H1 (cell line): ENCODE results near the gene JAKMIP2. TPM values are rescaled to one million over a fixed set of nuclear protein-coding genes. Genes with fewer than 3 reads are reported as not detected.

Source experiments
- CTCF ChIA-PET: fragments of 300-600 bp; sonication (Branson Sonifier 250); formaldehyde crosslinking; loops from one replicate; lab custom pipeline; 2021; ENCODE audit not compliant: partially characterized antibody; lab: Charles Lee
- POLR2A ChIA-PET: fragments of 300-600 bp; sonication (Branson Sonifier 250); formaldehyde crosslinking; loops from one replicate; lab custom pipeline; 2021; ENCODE audit warnings: inconsistent platforms; ENCODE audit not compliant: partially characterized antibody; lab: Charles Lee
- DNase-seq, 2 experiments: peaks; one replicate each; pipeline versions ENCODE4 v3.0.0 to v3.0.0-alpha.2; 2010 to 2022; ENCODE audit warnings: low spot score in 2 of 2, low read depth in 1 of 2, mixed read lengths in 1 of 2
- FAIRE-seq: peaks from 2 replicates; lab custom pipeline; 2011; peaks lifted over from hg19 to GRCh38; lab: Jason Lieb, UNC
- H2AFZ ChIP-seq: 2 replicates; pipeline ENCODE4 v1.8.1; 2012; ENCODE audit warnings: low read length, inconsistent platforms
- H2AK5ac ChIP-seq: 2 replicates; pipeline ENCODE4 v1.6.1; 2013; ENCODE audit warnings: low read depth, low read length
- H2BK120ac ChIP-seq: replicated peaks from 2 replicates; pipeline ENCODE3; 2013; ENCODE audit warnings: low read depth, low read length, inconsistent platforms
- H2BK12ac ChIP-seq: 2 replicates; pipeline ENCODE4 v1.6.1; 2013; ENCODE audit warnings: low read depth, low read length
- H2BK15ac ChIP-seq: 2 replicates; pipeline ENCODE4 v1.6.1; 2013; ENCODE audit warnings: low read length
- H2BK20ac ChIP-seq: 2 replicates; pipeline ENCODE4 v1.6.1; 2013; ENCODE audit warnings: low read length
- H2BK5ac ChIP-seq: 2 replicates; pipeline ENCODE4 v1.6.1; 2013; ENCODE audit warnings: low read depth, low read length
- H3K14ac ChIP-seq: 2 replicates; pipeline ENCODE4 v1.6.1; 2013; ENCODE audit warnings: inconsistent platforms; ENCODE audit not compliant: insufficient read length
- H3K18ac ChIP-seq: 2 replicates; pipeline ENCODE4 v1.6.1; 2013; ENCODE audit warnings: low read length; ENCODE audit errors: extremely low read depth
- H3K23ac ChIP-seq: 2 replicates; pipeline ENCODE4 v1.6.1; 2013; ENCODE audit warnings: inconsistent platforms; ENCODE audit not compliant: insufficient read length
- H3K23me2 ChIP-seq: 2 replicates; pipeline ENCODE4 v1.6.1; 2013; ENCODE audit warnings: low read depth, low read length
- H3K27ac ChIP-seq: 2 replicates; pipeline ENCODE4 v1.6.1; 2011; ENCODE audit warnings: low read depth, low read length, inconsistent platforms
- H3K27me3 ChIP-seq, 4 experiments: replicated peaks in 1 of 4; 1 replicate in 1 of 4; 2 replicates in 3 of 4; pipeline versions ENCODE4 v1.6.1 to v1.8.1; 2011 to 2013; ENCODE audit warnings: low read length in 3 of 4, mild to moderate bottlenecking in 3 of 4, inconsistent platforms in 2 of 4, mixed read lengths in 2 of 4, moderate library complexity in 1 of 4; ENCODE audit not compliant: control insufficient read depth in 3 of 4, insufficient read depth in 3 of 4; ENCODE audit errors: extremely low read depth in 1 of 4
- H3K36me3 ChIP-seq, 4 experiments: 2 replicates each; pipeline versions ENCODE4 v1.6.1 to v1.8.1; 2011 to 2013; ENCODE audit warnings: mild to moderate bottlenecking in 4 of 4, low read length in 3 of 4, moderate library complexity in 2 of 4, control low read depth in 1 of 4, inconsistent platforms in 1 of 4; ENCODE audit not compliant: insufficient read depth in 4 of 4, control insufficient read depth in 2 of 4
- H3K4ac ChIP-seq: replicated peaks from 2 replicates; pipeline ENCODE3; 2013; ENCODE audit warnings: low read length, low read depth, mixed read lengths, inconsistent platforms; ENCODE audit not compliant: insufficient read length
- H3K4me1 ChIP-seq, 4 experiments: replicated peaks in 1 of 4; 1 replicate in 1 of 4; 2 replicates in 3 of 4; pipeline versions ENCODE4 v1.6.1 to v1.8.1; 2011 to 2013; ENCODE audit warnings: low read length in 3 of 4, inconsistent platforms in 2 of 4, mixed read lengths in 1 of 4; ENCODE audit not compliant: insufficient read depth in 4 of 4, control insufficient read depth in 3 of 4
- H3K4me2 ChIP-seq, 2 experiments: 2 replicates each; pipeline versions ENCODE4 v1.6.1 to v1.8.1; 2011 to 2013; ENCODE audit warnings: low read depth in 2 of 2, low read length in 2 of 2, control low read depth in 1 of 2, inconsistent platforms in 1 of 2, mild to moderate bottlenecking in 1 of 2; ENCODE audit not compliant: insufficient read depth in 1 of 2
- H3K4me3 ChIP-seq, 4 experiments: fragments of 200-600, 300-600 bp in 1 of 4; sonication (generic), shearing (Covaris generic), sonication (Bioruptor Twin) in 1 of 4; 2 replicates each; pipeline versions ENCODE4 v1.5.1 to v1.8.1; 2011 to 2016; ENCODE audit warnings: low read length in 4 of 4, low read depth in 3 of 4, control low read depth in 2 of 4, inconsistent platforms in 2 of 4, mild to moderate bottlenecking in 2 of 4, mixed read lengths in 1 of 4, moderate library complexity in 1 of 4; ENCODE audit not compliant: insufficient read depth in 2 of 4; ENCODE audit errors: extremely low read depth in 1 of 4
- H3K56ac ChIP-seq: replicated peaks from 2 replicates; pipeline ENCODE3; 2013; ENCODE audit warnings: low read depth, mild to moderate bottlenecking, mixed read lengths, low read length, inconsistent platforms; ENCODE audit not compliant: insufficient read length
- H3K79me1 ChIP-seq: 2 replicates; pipeline ENCODE4 v1.6.1; 2013; ENCODE audit warnings: low read depth, low read length, control low read depth
- H3K79me2 ChIP-seq, 2 experiments: 2 replicates each; pipeline versions ENCODE4 v1.6.1 to v1.8.1; 2012 to 2013; ENCODE audit warnings: low read length in 2 of 2, mild to moderate bottlenecking in 2 of 2, inconsistent platforms in 1 of 2; ENCODE audit not compliant: insufficient read depth in 2 of 2, control insufficient read depth in 1 of 2
- H3K9ac ChIP-seq, 4 experiments: replicated peaks in 1 of 4; 1 replicate in 1 of 4; 2 replicates in 3 of 4; pipeline versions ENCODE4 v1.6.1 to v1.8.1; 2011 to 2013; ENCODE audit warnings: low read depth in 3 of 4, low read length in 3 of 4, control low read depth in 2 of 4, mild to moderate bottlenecking in 2 of 4, moderate library complexity in 2 of 4, inconsistent platforms in 1 of 4; ENCODE audit errors: extremely low read depth in 1 of 4
- H3K9me3 ChIP-seq, 2 experiments: 2 replicates each; pipeline versions ENCODE4 v1.6.1 to v1.8.1; 2012 to 2013; ENCODE audit warnings: mild to moderate bottlenecking in 2 of 2, moderate library complexity in 2 of 2, control low read depth in 1 of 2, inconsistent platforms in 1 of 2, low read depth in 1 of 2, low read length in 1 of 2, mixed read lengths in 1 of 2; ENCODE audit not compliant: insufficient read depth in 2 of 2
- H4K20me1 ChIP-seq, 2 experiments: replicated peaks in 1 of 2; 2 replicates each; pipeline versions ENCODE3 to v1.8.1; 2011 to 2013; ENCODE audit warnings: inconsistent platforms in 2 of 2, low read length in 2 of 2, mild to moderate bottlenecking in 1 of 2; ENCODE audit not compliant: insufficient read depth in 2 of 2, control insufficient read depth in 1 of 2
- H4K5ac ChIP-seq: 2 replicates; pipeline ENCODE4 v1.6.1; 2013; ENCODE audit warnings: low read length, low read depth, mixed read lengths, inconsistent platforms; ENCODE audit not compliant: insufficient read length
- H4K8ac ChIP-seq: 2 replicates; pipeline ENCODE4 v1.8.0; 2013; ENCODE audit warnings: mild to moderate bottlenecking, moderate library complexity, low read length, inconsistent platforms; ENCODE audit not compliant: insufficient read depth; ENCODE audit errors: extremely low read depth
- H4K91ac ChIP-seq: replicated peaks from 2 replicates; pipeline ENCODE3; 2013; ENCODE audit warnings: low read length, mixed read lengths, inconsistent platforms; ENCODE audit not compliant: insufficient read length
- BACH1 ChIP-seq: IDR thresholded peaks from 2 replicates; pipeline ENCODE4 v1.6.1; 2012; ENCODE audit warnings: low read length, improper control_type of control experiment
- CBX8 ChIP-seq: fragments of 300-800, 300-1000 bp; sonication (generic); IDR thresholded peaks from 2 replicates; pipeline ENCODE4 v1.7.1; 2016; ENCODE audit warnings: low read depth, low read length, borderline replicate concordance
- EGR1 ChIP-seq: IDR thresholded peaks from 2 replicates; pipeline ENCODE4 v1.6.1; 2011; ENCODE audit warnings: low read depth, low read length, borderline replicate concordance
- EZH2 ChIP-seq: fragments of 200-600 bp; sonication (generic); IDR thresholded peaks from 2 replicates; pipeline ENCODE4 v1.7.1; 2012; ENCODE audit warnings: low read depth, mild to moderate bottlenecking, moderate library complexity, low read length, inconsistent platforms; ENCODE audit not compliant: severe bottlenecking
- HDAC2 ChIP-seq, 2 experiments: fragments of 300-600 bp in 1 of 2; sonication (generic) in 1 of 2; IDR thresholded peaks; 2 replicates each; pipeline ENCODE4 v1.6.1; 2011 to 2012; ENCODE audit warnings: low read depth in 2 of 2, low read length in 2 of 2, mild to moderate bottlenecking in 2 of 2, moderate library complexity in 2 of 2, borderline replicate concordance in 1 of 2, inconsistent platforms in 1 of 2
- JUND ChIP-seq: IDR thresholded peaks from 2 replicates; pipeline ENCODE4 v1.6.1; 2011; ENCODE audit warnings: mild to moderate bottlenecking, improper control_type of control experiment, low read length
- KDM4A ChIP-seq: IDR thresholded peaks from one replicate; pipeline ENCODE4 v1.7.1; 2012; ENCODE audit warnings: low read depth, mild to moderate bottlenecking, moderate library complexity, low read length, inconsistent platforms; ENCODE audit not compliant: severe bottlenecking
- KDM5A ChIP-seq: fragments of 200-600 bp; IDR thresholded peaks from 2 replicates; pipeline ENCODE4 v1.7.1; 2012; ENCODE audit warnings: mild to moderate bottlenecking, low read length, inconsistent platforms, mixed read lengths
- NRF1 ChIP-seq: IDR thresholded peaks from 2 replicates; pipeline ENCODE4 v1.6.1; 2011; ENCODE audit warnings: mild to moderate bottlenecking, low read depth, low read length, improper control_type of control experiment
- POU5F1 ChIP-seq: IDR thresholded peaks from 2 replicates; pipeline ENCODE4 v1.6.1; 2011; ENCODE audit warnings: low read depth, mild to moderate bottlenecking, low read length, moderate library complexity
- SAP30 ChIP-seq: fragments of 300-600 bp; sonication (generic); IDR thresholded peaks from 2 replicates; pipeline ENCODE4 v1.7.1; 2012; ENCODE audit warnings: low read length, moderate library complexity, mild to moderate bottlenecking, inconsistent platforms; ENCODE audit not compliant: insufficient read depth, insufficient replicate concordance
- TAF1 ChIP-seq: IDR thresholded peaks from 2 replicates; pipeline ENCODE4 v1.6.1; 2011; ENCODE audit warnings: mild to moderate bottlenecking, low read depth, low read length
- YY1 ChIP-seq: IDR thresholded peaks from 2 replicates; pipeline ENCODE4 v1.6.1; 2011; ENCODE audit warnings: low read depth, mild to moderate bottlenecking, low read length
- polyA plus RNA-seq, 7 experiments: library from polyadenylated mRNA; depleted of rRNA in 3 of 7; stranded (reverse) in 5 of 7; unstranded in 2 of 7; fragments of >200 nt in 5 of 7; fragments of 200-250 nt in 2 of 7; gene quantifications; 1 replicate in 5 of 7; 2 replicates in 1 of 7; 4 replicates in 1 of 7; pipeline versions ENCODE4 v1.2.1 to v1.2.3, GENCODE V29; 2011 to 2013; ENCODE audit warnings: missing spikeins in 2 of 7, mixed read lengths in 2 of 7
- total RNA-seq: library from RNA; stranded (reverse); fragmentation: NEBNext Ultra II Directional; extraction: Animal tissue kit (Norgen Biotek cat#: 25700); gene quantifications from 2 replicates; pipeline ENCODE4 v1.2.1, GENCODE V29; 2021

JAKMIP2 gene
- total and polyA plus RNA-seq, 2 of the 8 experiments (the other 6 are each of a cell fraction or from before 2014, with no cell fraction given) = 2.4 to 13.6 TPM

- no peak overlapping the region for H3K18ac ChIP-seq
- H3K27ac ChIP-seq = no peak overlapping the region
- peaks cover 3 to 18% (median 10%) of the 10 kb centered on the region in 4 experiments for H3K4me1 ChIP-seq
- H4K5ac ChIP-seq = no peak overlapping the region
- no peak overlapping the region for H2AFZ ChIP-seq
- TF ChIP-seq EGR1 = no peak
- TF ChIP-seq NRF1 = no peak
- no peak for TF ChIP-seq EZH2
- no peak for TF ChIP-seq SAP30
- no peak for TF ChIP-seq POU5F1
- no peak for TF ChIP-seq KDM4A
- no peak for TF ChIP-seq CBX8
- TF ChIP-seq HDAC2 (IDR thresholded peaks at IDR 0.05; ENCODE audit: borderline replicate concordance in 1 of 2, low read depth in 2 of 2, low read length in 2 of 2) = no peak
- no peak for TF ChIP-seq YY1
- no peak for TF ChIP-seq BACH1
- TF ChIP-seq KDM5A = no peak
- TF ChIP-seq TAF1 = no peak
- no peak for TF ChIP-seq JUND
- TF ChIP-seq, all 59 proteins: peak for 0
- POLR2A ChIA-PET = interaction anchor here (1.3 to 1.6 kb wide), 2 partner anchors 10 to 26 kb away, joined by 3 to 6 read pairs; partner anchors contain the start of gene JAKMIP2
- Histone ChIP-seq H3K36me3 (no peaks in the 10 kb centered on the region), H3K27me3 (peaks cover 0 to 1% (median 0%) of the 10 kb centered on the region in 4 experiments; a peak in 1 of 7 replicates), H3K79me1 (peaks cover 2% of the 10 kb centered on the region; the same call in 1 of the 2 replicates), H3K4me3 (no peak overlapping the region), H3K23me2 (no peaks in the 10 kb centered on the region), H3K4me2 (no peak overlapping the region), H2BK120ac (no peak overlapping the region), H3K23ac (no peak overlapping the region), H4K91ac (no peak overlapping the region), H2AK5ac (no peak overlapping the region), H3K4ac (no peak overlapping the region), H3K14ac (no peak overlapping the region), H2BK15ac (no peak overlapping the region), H3K9ac (no peak overlapping the region), H3K9me3 (no peaks in the 10 kb centered on the region), H4K8ac (no peak overlapping the region), H2BK20ac (no peak overlapping the region), H3K56ac (no peak overlapping the region), H4K20me1 (peaks cover 0 to 4% of the 10 kb centered on the region in 2 experiments), H3K79me2 (peaks cover 0 to 5% of the 10 kb centered on the region in 2 experiments; a peak in 2 of 4 replicates), H2BK5ac (no peak overlapping the region), H2BK12ac (no peak overlapping the region)
- CTCF ChIA-PET = no interaction called here
- FAIRE-seq (no peak), DNase-seq (no peak)
Measured at GRCh38 chr5:147756566-147756965, 26.0 kb downstream of the JAKMIP2 start.
